Spinal cord (tissue), 10 donors: ENCODE measurements around the gene MRPS27. TPM values are rescaled to one million over a fixed set of nuclear protein-coding genes. Genes with fewer than 3 reads are reported as not detected.

ENCODE experiments used
- DNase-seq, 6 donors: peaks; one replicate each; pipeline versions ENCODE4 v3.0.0 to v3.0.0-alpha.2; 2013 to 2015; ENCODE audit warnings: low spot score in 6 of 6, low read depth in 4 of 6
- H3K27ac ChIP-seq: one replicate; pipeline ENCODE4 v1.5.1; 2013; ENCODE audit warnings: low read depth, low read length, control low read depth
- H3K27me3 ChIP-seq: one replicate; pipeline ENCODE4 v1.6.1; 2013; ENCODE audit warnings: low read length; ENCODE audit not compliant: control insufficient read depth, insufficient read depth
- H3K36me3 ChIP-seq: one replicate; pipeline ENCODE4 v1.6.1; 2013; ENCODE audit warnings: low read length; ENCODE audit not compliant: control insufficient read depth, insufficient read depth
- H3K4me1 ChIP-seq: one replicate; pipeline ENCODE4 v1.6.1; 2013; ENCODE audit warnings: low read length; ENCODE audit not compliant: control insufficient read depth, insufficient read depth
- H3K4me3 ChIP-seq: one replicate; pipeline ENCODE4 v1.5.1; 2013; ENCODE audit warnings: low read depth, low read length, control low read depth
- H3K9me3 ChIP-seq: one replicate; pipeline ENCODE4 v1.6.1; 2013; ENCODE audit warnings: low read length; ENCODE audit not compliant: control insufficient read depth, insufficient read depth
- WGBS: methylation state at CpG from one replicate; pipeline ENCODE4 v1.1.5; 2013; ENCODE audit warnings: missing lambda C conversion rate; ENCODE audit not compliant: insufficient coverage; 5-methylcytosine and 5-hydroxymethylcytosine counted together
- polyA plus RNA-seq, 2 donors: library from polyadenylated mRNA; unstranded; fragments of 120-200 nt; gene quantifications; one replicate each; pipeline ENCODE4 v1.2.1, GENCODE V29; 2013; ENCODE audit not compliant: insufficient read length in 2 of 2
- total RNA-seq, 2 donors: library from RNA; depleted of rRNA in 1 of 2; stranded (reverse); fragments of 120-200 nt in 1 of 2; fragments of >200 nt in 1 of 2; gene quantifications; one replicate each; pipeline versions ENCODE4 v1.2.3 to v1.2.4, GENCODE V29; 2013 to 2014
- donor health status: healthy.

Gene MRPS27
- total and polyA plus RNA-seq, 4 donors: 49.4 to 58.8 (median 51.8) TPM

- no peak for DNase-seq
- no peak overlapping the region for H3K27ac ChIP-seq
- no peaks in the 10 kb centered on the region for H3K27me3 ChIP-seq
- H3K36me3 ChIP-seq: peaks cover 2% of the 10 kb centered on the region
- no peak overlapping the region for H3K4me3 ChIP-seq
- H3K9me3 ChIP-seq: no peaks in the 10 kb centered on the region
- H3K4me1 ChIP-seq: no peaks in the 10 kb centered on the region
Measured at GRCh38 chr5:72358925-72359324, 38.9 kb upstream of the MRPS27 start.

GRCh38 chr5:72356361-72356760 is 36.3 kb upstream of the MRPS27 start:
- H3K4me1 ChIP-seq: no peaks in the 10 kb centered on the region
- H3K27ac ChIP-seq: no peak overlapping the region
- H3K27me3 ChIP-seq: no peaks in the 10 kb centered on the region
- H3K36me3 ChIP-seq: peaks cover 2% of the 10 kb centered on the region
- no peaks in the 10 kb centered on the region for H3K9me3 ChIP-seq
- no CpG with 5 or more reads among the region's 1 CpG for WGBS
- peak in 1 of 6 donors; percentile 31 for DNase-seq
- no peak overlapping the region for H3K4me3 ChIP-seq

GRCh38 chr5:72355706-72356299 is 35.8 kb upstream of the MRPS27 start:
- H3K9me3 ChIP-seq: no peaks in the 10 kb centered on the region
- WGBS: no CpG with 5 or more reads among the region's 5 CpGs
- peak in 4 of 6 donors; percentile 15 to 90 (median 58) for DNase-seq
- peaks cover 2% of the 10 kb centered on the region for H3K36me3 ChIP-seq
- no peak overlapping the region for H3K27ac ChIP-seq
- no peaks in the 10 kb centered on the region for H3K27me3 ChIP-seq
- H3K4me3 ChIP-seq: no peak overlapping the region
- no peaks in the 10 kb centered on the region for H3K4me1 ChIP-seq

GRCh38 chr5:72353046-72353445 is 33.0 kb upstream of the MRPS27 start:
- Histone ChIP-seq H3K36me3 (no peaks in the 10 kb centered on the region), H3K4me3 (no peak overlapping the region), H3K27me3 (no peaks in the 10 kb centered on the region), H3K4me1 (no peaks in the 10 kb centered on the region), H3K27ac (no peak overlapping the region), H3K9me3 (no peaks in the 10 kb centered on the region)
- no peak for DNase-seq

- no peak for DNase-seq
- H3K4me3 ChIP-seq: no peak overlapping the region
- no peaks in the 10 kb centered on the region for H3K9me3 ChIP-seq
- no peak overlapping the region for H3K27ac ChIP-seq
- H3K4me1 ChIP-seq: no peaks in the 10 kb centered on the region
- no peaks in the 10 kb centered on the region for H3K36me3 ChIP-seq
- no peaks in the 10 kb centered on the region for H3K27me3 ChIP-seq
- WGBS: no CpG with 5 or more reads among the region's 1 CpG
Measured at GRCh38 chr5:72352616-72353015, 32.6 kb upstream of the MRPS27 start.

- Histone ChIP-seq H3K36me3 (no peaks in the 10 kb centered on the region), H3K9me3 (no peaks in the 10 kb centered on the region), H3K27ac (no peak overlapping the region), H3K4me1 (no peaks in the 10 kb centered on the region), H3K27me3 (no peaks in the 10 kb centered on the region), H3K4me3 (no peak overlapping the region)
- no peak for DNase-seq
- WGBS: 100% methylated on average over 1 of the region's 2 CpGs
Measured at GRCh38 chr5:72351376-72351775, 31.3 kb upstream of the MRPS27 start.

- H3K9me3 ChIP-seq: no peaks in the 10 kb centered on the region
- WGBS: no CpG with 5 or more reads among the region's 4 CpGs
- H3K4me3 ChIP-seq: no peak overlapping the region
- DNase-seq: no peak
- peaks cover 7% of the 10 kb centered on the region for H3K36me3 ChIP-seq
- no peaks in the 10 kb centered on the region for H3K4me1 ChIP-seq
- H3K27ac ChIP-seq: no peak overlapping the region
- no peaks in the 10 kb centered on the region for H3K27me3 ChIP-seq
Measured at GRCh38 chr5:72347801-72348308, 27.8 kb upstream of the MRPS27 start.

- WGBS: 92% methylated on average over 2 of the region's 2 CpGs
- no peak for DNase-seq
- Histone ChIP-seq H3K9me3 (no peaks in the 10 kb centered on the region), H3K4me3 (no peak overlapping the region), H3K4me1 (no peaks in the 10 kb centered on the region), H3K27ac (no peak overlapping the region), H3K27me3 (no peaks in the 10 kb centered on the region), H3K36me3 (peaks cover 7% of the 10 kb centered on the region)
Measured at GRCh38 chr5:72346398-72346797, 26.4 kb upstream of the MRPS27 start.

GRCh38 chr5:72338689-72339209 is 18.7 kb upstream of the MRPS27 start:
- peak in 2 of 6 donors; percentile 5 to 77 for DNase-seq

GRCh38 chr5:72337159-72337558 is 17.1 kb upstream of the MRPS27 start:
- no peak for DNase-seq
- H3K36me3 ChIP-seq: no peaks in the 10 kb centered on the region

More at GRCh38 chr5:72338689-72339209, 18.7 kb upstream of the MRPS27 start:
- H3K27me3 ChIP-seq: no peaks in the 10 kb centered on the region
- H3K9me3 ChIP-seq: no peaks in the 10 kb centered on the region
- peaks cover 4% of the 10 kb centered on the region for H3K36me3 ChIP-seq
- no peak overlapping the region for H3K27ac ChIP-seq
- H3K4me3 ChIP-seq: no peak overlapping the region
- no peaks in the 10 kb centered on the region for H3K4me1 ChIP-seq
- WGBS: no CpG with 5 or more reads among the region's 4 CpGs

More at GRCh38 chr5:72337159-72337558, 17.1 kb upstream of the MRPS27 start:
- Histone ChIP-seq H3K9me3 (no peaks in the 10 kb centered on the region), H3K27me3 (no peaks in the 10 kb centered on the region), H3K27ac (no peak overlapping the region), H3K4me3 (no peak overlapping the region), H3K4me1 (no peaks in the 10 kb centered on the region)
- 100% methylated on average over 1 of the region's 1 CpG for WGBS
